GM23338 (cell line): ENCODE results near the gene DLG2.

Experiments
- CREB1 ChIP-seq: fragments of 250-450 bp; sonication (Bioruptor Pico); IDR thresholded peaks from 2 replicates; pipeline ENCODE4 v1.5.0; 2020; ENCODE audit warnings: low read depth, mild to moderate bottlenecking, moderate library complexity
- CTCF ChIP-seq, 2 experiments: fragments of 200-600 bp in 1 of 2; sonication (generic) in 1 of 2; conservative IDR thresholded peaks; 2 replicates each; pipeline versions ENCODE4 v1.5.1 to v1.6.1; 2016 to 2017; ENCODE audit warnings: antibody characterized with exemption in 2 of 2, low read depth in 2 of 2, mild to moderate bottlenecking in 2 of 2, moderate library complexity in 1 of 2
- EZH2 ChIP-seq: fragments of 200-600 bp; sonication (generic); IDR thresholded peaks from one replicate; pipeline ENCODE4 v1.8.0; 2017; ENCODE audit warnings: antibody characterized with exemption, mild to moderate bottlenecking, low read depth; ENCODE audit not compliant: unreplicated experiment
- EZH2phosphoT487 ChIP-seq: fragments of 200-600 bp; sonication (generic); IDR thresholded peaks from one replicate; pipeline ENCODE4 v1.8.1; 2018; ENCODE audit warnings: antibody characterized with exemption; ENCODE audit not compliant: unreplicated experiment
- JUNB ChIP-seq: IDR thresholded peaks from one replicate; pipeline ENCODE4 v1.6.1; 2016; ENCODE audit warnings: antibody characterized with exemption; ENCODE audit not compliant: unreplicated experiment
- NANOG ChIP-seq: IDR thresholded peaks from 2 replicates; pipeline ENCODE4 v1.6.1; 2016; ENCODE audit warnings: antibody characterized with exemption, borderline replicate concordance
- POLR2AphosphoS5 ChIP-seq: IDR thresholded peaks from 2 replicates; pipeline ENCODE4 v1.6.1; 2016; ENCODE audit warnings: antibody characterized with exemption, low read depth
- REST ChIP-seq: IDR thresholded peaks from one replicate; pipeline ENCODE4 v1.6.1; 2018; ENCODE audit warnings: antibody characterized with exemption; ENCODE audit not compliant: unreplicated experiment
- STAT1 ChIP-seq: IDR thresholded peaks from one replicate; pipeline ENCODE4 v1.6.1; 2016; ENCODE audit warnings: antibody characterized with exemption; ENCODE audit not compliant: unreplicated experiment
- ZNF114 ChIP-seq: fragments of 250-450 bp; sonication (Bioruptor Pico); IDR thresholded peaks from 2 replicates; pipeline ENCODE4 v1.5.0; 2020; ENCODE audit warnings: mild to moderate bottlenecking, moderate library complexity
- ZNF331 ChIP-seq: fragments of 250-450 bp; sonication (Bioruptor Pico); IDR thresholded peaks from 2 replicates; pipeline ENCODE4 v1.5.0; 2020; ENCODE audit warnings: low read depth, mild to moderate bottlenecking, moderate library complexity
- ZNF462 ChIP-seq: fragments of 250-450 bp; sonication (Bioruptor Pico); IDR thresholded peaks from 2 replicates; pipeline ENCODE4 v1.5.0; 2020; ENCODE audit warnings: mild to moderate bottlenecking, moderate library complexity
- TF ChIP-seq, protein P1 (sequence below): IDR thresholded peaks from 2 replicates; pipeline ENCODE4 v1.6.1; 2016; ENCODE audit warnings: antibody characterized with exemption

DNA sequence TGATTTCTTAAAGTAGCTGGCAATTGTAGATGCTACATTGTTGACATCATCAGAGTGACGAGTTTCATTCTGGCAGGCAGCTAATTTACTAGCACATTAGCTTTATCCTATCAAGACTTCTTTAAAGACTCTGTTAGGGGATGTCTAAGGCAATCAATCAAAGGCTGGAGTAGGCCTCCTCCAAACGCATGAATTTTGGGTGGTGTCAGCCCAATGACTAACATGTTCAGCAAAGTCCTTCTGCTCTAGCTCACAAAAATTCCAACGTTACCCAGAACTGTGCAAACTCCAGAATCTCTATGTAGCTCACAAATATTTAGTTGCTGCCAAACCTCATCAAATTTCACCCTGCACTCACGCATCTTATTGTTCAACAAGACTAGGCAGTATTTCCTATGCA lies 395.6 kb downstream of the DLG2 start:
- TF ChIP-seq CTCF (conservative IDR thresholded peaks at IDR 0.05; ENCODE audit: low read depth in 2 of 2): no peak
- no peak for TF ChIP-seq REST
- no peak for TF ChIP-seq NANOG
- no peak for TF ChIP-seq POLR2AphosphoS5
- TF ChIP-seq, protein P1, sequence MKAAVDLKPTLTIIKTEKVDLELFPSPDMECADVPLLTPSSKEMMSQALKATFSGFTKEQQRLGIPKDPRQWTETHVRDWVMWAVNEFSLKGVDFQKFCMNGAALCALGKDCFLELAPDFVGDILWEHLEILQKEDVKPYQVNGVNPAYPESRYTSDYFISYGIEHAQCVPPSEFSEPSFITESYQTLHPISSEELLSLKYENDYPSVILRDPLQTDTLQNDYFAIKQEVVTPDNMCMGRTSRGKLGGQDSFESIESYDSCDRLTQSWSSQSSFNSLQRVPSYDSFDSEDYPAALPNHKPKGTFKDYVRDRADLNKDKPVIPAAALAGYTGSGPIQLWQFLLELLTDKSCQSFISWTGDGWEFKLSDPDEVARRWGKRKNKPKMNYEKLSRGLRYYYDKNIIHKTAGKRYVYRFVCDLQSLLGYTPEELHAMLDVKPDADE: no peak
- no peak for TF ChIP-seq EZH2
- TF ChIP-seq JUNB: no peak
- no peak for TF ChIP-seq EZH2phosphoT487
- TF ChIP-seq CREB1 (CRISPR knock-in tag): no peak
- no peak for TF ChIP-seq ZNF114 (CRISPR knock-in tag)
- TF ChIP-seq STAT1: no peak
- no peak for TF ChIP-seq ZNF462 (CRISPR knock-in tag)
- no peak for TF ChIP-seq ZNF331 (CRISPR knock-in tag)
